Neural cell (in vitro differentiated cells): Measurements from ENCODE around the gene PAEP. TPM values are rescaled to one million over a fixed set of nuclear protein-coding genes. Genes with fewer than 3 reads are reported as not detected.
"Not testable (repeated sequence)": the region's sequence is repeated elsewhere in the genome, so short reads cannot be mapped to it uniquely, and the experiment has no call there.

ENCODE experiments used
- H2AFZ ChIP-seq: fragments of 200-600, 300-800 bp; sonication (generic), shearing (Covaris generic); 2 replicates; pipeline ENCODE4 v1.6.0; 2014; ENCODE audit warnings: low read depth, mild to moderate bottlenecking, antibody characterized with exemption, low read length, moderate library complexity
- H3F3A ChIP-seq: fragments of 200-600 bp; shearing (Covaris generic); 2 replicates; pipeline ENCODE4 v1.6.1; 2016; ENCODE audit warnings: mild to moderate bottlenecking, moderate library complexity, mixed read lengths, antibody characterized with exemption, low read length; ENCODE audit not compliant: insufficient read depth, poor library complexity, severe bottlenecking
- H3K27ac ChIP-seq: fragments of 200-600, 300-800 bp; sonication (generic), shearing (Covaris generic); 2 replicates; pipeline ENCODE4 v1.5.1; 2014; ENCODE audit warnings: mild to moderate bottlenecking, low read length, moderate library complexity
- H3K27me3 ChIP-seq: fragments of 300-800, 200-600 bp; sonication (generic), shearing (Covaris generic); 2 replicates; pipeline ENCODE4 v1.6.0; 2014; ENCODE audit warnings: mild to moderate bottlenecking, low read depth, low read length, moderate library complexity; ENCODE audit not compliant: insufficient read depth
- H3K36me3 ChIP-seq: fragments of 300-800, 200-600 bp; sonication (generic), shearing (Covaris generic); 2 replicates; pipeline ENCODE4 v1.5.1; 2014; ENCODE audit warnings: mild to moderate bottlenecking, antibody characterized with exemption, low read length, moderate library complexity; ENCODE audit not compliant: insufficient read depth
- H3K4me2 ChIP-seq: fragments of 300-800, 200-600 bp; sonication (generic), shearing (Covaris generic); 2 replicates; pipeline ENCODE4 v1.6.0; 2014; ENCODE audit warnings: mild to moderate bottlenecking, low read length
- H3K4me3 ChIP-seq: fragments of 300-800, 200-600 bp; sonication (generic), shearing (Covaris generic); 2 replicates; pipeline ENCODE4 v1.5.1; 2014; ENCODE audit warnings: mild to moderate bottlenecking, low read length, moderate library complexity
- H3K79me2 ChIP-seq: fragments of 200-600 bp; shearing (Covaris generic); replicated peaks from 2 replicates; pipeline ENCODE4 v1.6.0; 2014; ENCODE audit warnings: mild to moderate bottlenecking, low read length, moderate library complexity; ENCODE audit not compliant: insufficient read depth
- H3K9ac ChIP-seq: fragments of 300-800, 200-600 bp; sonication (generic), shearing (Covaris generic); 2 replicates; pipeline ENCODE4 v1.6.1; 2016; ENCODE audit warnings: mild to moderate bottlenecking, low read length, mixed read lengths
- H3K9me2 ChIP-seq: fragments of 200-600 bp; shearing (Covaris generic); 2 replicates; pipeline ENCODE4 v1.6.1; 2016; ENCODE audit warnings: mild to moderate bottlenecking, low read length, mixed read lengths; ENCODE audit not compliant: insufficient read depth
- H3K9me3 ChIP-seq: fragments of 200-600, 300-800 bp; sonication (generic), shearing (Covaris generic); 2 replicates; pipeline ENCODE4 v1.6.1; 2016; ENCODE audit warnings: mild to moderate bottlenecking, mixed run types, low read length, moderate library complexity, mixed read lengths
- H4K20me1 ChIP-seq: fragments of 200-600 bp; shearing (Covaris generic); 2 replicates; pipeline ENCODE4 v1.6.1; 2016; ENCODE audit warnings: mild to moderate bottlenecking, mixed run types; ENCODE audit not compliant: insufficient read depth
- EP300 ChIP-seq: fragments of 450-650 bp; conservative IDR thresholded peaks from 2 replicates; pipeline ENCODE4 v1.6.1; 2014; ENCODE audit warnings: antibody characterized with exemption, mild to moderate bottlenecking, moderate library complexity; ENCODE audit not compliant: poor library complexity, severe bottlenecking
- EZH2 ChIP-seq: fragments of 200-600, 300-800 bp; shearing (Covaris generic), sonication (generic); IDR thresholded peaks from 2 replicates; pipeline ENCODE4 v1.6.1; 2014; ENCODE audit warnings: antibody characterized with exemption, low read length, borderline replicate concordance, mild to moderate bottlenecking; ENCODE audit not compliant: insufficient read depth, poor library complexity, severe bottlenecking
- POLR2AphosphoS5 ChIP-seq: IDR thresholded peaks from 2 replicates; pipeline ENCODE4 v1.6.1; 2012
- RAD21 ChIP-seq: fragments of 450-650 bp; conservative IDR thresholded peaks from 2 replicates; pipeline ENCODE4 v1.6.1; 2014; ENCODE audit warnings: antibody characterized with exemption, mild to moderate bottlenecking, moderate library complexity
- SMC3 ChIP-seq: fragments of 450-650 bp; conservative IDR thresholded peaks from 2 replicates; pipeline ENCODE4 v1.6.1; 2014; ENCODE audit warnings: antibody characterized with exemption, mild to moderate bottlenecking, moderate library complexity; ENCODE audit not compliant: poor library complexity
- TAF1 ChIP-seq: IDR thresholded peaks from 2 replicates; pipeline ENCODE4 v1.6.1; 2012; ENCODE audit warnings: low read depth
- polyA plus RNA-seq: library from polyadenylated mRNA; depleted of rRNA; stranded (reverse); fragments of >200 nt; gene quantifications from 2 replicates; pipeline ENCODE4 v1.2.3, GENCODE V29; 2014
- TF ChIP-seq, protein P1 (sequence below): IDR thresholded peaks from 2 replicates; pipeline ENCODE4 v1.6.1; 2012; ENCODE audit warnings: borderline replicate concordance

Gene PAEP
- polyA plus RNA-seq, 1 donor from 2014 or later, result not detected

DNA sequence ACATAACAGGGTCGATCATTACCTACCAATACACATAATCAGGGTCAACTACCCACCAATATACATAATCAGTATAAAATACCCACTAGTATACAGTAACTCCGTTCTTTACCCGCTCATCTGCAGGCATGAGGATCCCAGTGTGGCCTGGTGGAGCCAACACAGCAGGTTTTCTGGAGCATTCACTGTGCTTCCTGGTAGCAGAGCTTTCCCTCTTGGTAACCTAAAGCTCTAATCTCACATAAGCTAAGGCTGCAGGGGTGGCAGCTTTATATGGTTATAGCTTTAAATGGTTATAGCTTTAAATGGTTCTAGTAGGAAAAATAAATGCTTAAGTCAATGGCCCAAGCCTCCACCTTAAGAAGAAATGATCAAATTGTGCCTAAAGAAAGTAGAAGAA, 28.4 kb upstream of the PAEP start (continued):
- no peak for TF ChIP-seq SMC3

DNA sequence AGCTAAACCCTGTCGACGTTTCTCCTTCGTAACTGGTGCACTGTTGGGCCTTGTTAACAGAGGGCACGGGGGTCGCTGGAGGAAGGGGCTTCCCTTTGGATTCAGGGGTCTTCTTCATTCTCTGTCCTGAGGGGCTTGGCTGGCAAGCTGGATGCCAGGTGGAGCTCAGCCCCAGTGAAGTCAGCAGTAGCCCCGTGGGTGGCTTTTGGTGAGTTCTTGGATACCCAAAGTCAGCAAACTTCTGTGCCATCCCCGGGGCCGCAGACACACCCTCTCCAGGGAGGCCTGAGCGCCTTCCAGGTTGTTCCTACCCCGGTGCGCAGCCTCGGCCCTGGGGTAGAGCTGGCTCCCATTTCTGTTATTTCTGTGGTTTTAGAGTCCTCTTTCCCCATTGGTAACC, 27.9 kb upstream of the PAEP start:
- no peak overlapping the region for H3K4me2 ChIP-seq
- TF ChIP-seq, protein P1, sequence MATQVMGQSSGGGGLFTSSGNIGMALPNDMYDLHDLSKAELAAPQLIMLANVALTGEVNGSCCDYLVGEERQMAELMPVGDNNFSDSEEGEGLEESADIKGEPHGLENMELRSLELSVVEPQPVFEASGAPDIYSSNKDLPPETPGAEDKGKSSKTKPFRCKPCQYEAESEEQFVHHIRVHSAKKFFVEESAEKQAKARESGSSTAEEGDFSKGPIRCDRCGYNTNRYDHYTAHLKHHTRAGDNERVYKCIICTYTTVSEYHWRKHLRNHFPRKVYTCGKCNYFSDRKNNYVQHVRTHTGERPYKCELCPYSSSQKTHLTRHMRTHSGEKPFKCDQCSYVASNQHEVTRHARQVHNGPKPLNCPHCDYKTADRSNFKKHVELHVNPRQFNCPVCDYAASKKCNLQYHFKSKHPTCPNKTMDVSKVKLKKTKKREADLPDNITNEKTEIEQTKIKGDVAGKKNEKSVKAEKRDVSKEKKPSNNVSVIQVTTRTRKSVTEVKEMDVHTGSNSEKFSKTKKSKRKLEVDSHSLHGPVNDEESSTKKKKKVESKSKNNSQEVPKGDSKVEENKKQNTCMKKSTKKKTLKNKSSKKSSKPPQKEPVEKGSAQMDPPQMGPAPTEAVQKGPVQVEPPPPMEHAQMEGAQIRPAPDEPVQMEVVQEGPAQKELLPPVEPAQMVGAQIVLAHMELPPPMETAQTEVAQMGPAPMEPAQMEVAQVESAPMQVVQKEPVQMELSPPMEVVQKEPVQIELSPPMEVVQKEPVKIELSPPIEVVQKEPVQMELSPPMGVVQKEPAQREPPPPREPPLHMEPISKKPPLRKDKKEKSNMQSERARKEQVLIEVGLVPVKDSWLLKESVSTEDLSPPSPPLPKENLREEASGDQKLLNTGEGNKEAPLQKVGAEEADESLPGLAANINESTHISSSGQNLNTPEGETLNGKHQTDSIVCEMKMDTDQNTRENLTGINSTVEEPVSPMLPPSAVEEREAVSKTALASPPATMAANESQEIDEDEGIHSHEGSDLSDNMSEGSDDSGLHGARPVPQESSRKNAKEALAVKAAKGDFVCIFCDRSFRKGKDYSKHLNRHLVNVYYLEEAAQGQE, result no peak
- no peak for TF ChIP-seq RAD21
- TF ChIP-seq EP300, result no peak
- no peak for TF ChIP-seq TAF1
- TF ChIP-seq POLR2AphosphoS5, result no peak
- no peak for TF ChIP-seq SMC3
- no peak for TF ChIP-seq EZH2

DNA sequence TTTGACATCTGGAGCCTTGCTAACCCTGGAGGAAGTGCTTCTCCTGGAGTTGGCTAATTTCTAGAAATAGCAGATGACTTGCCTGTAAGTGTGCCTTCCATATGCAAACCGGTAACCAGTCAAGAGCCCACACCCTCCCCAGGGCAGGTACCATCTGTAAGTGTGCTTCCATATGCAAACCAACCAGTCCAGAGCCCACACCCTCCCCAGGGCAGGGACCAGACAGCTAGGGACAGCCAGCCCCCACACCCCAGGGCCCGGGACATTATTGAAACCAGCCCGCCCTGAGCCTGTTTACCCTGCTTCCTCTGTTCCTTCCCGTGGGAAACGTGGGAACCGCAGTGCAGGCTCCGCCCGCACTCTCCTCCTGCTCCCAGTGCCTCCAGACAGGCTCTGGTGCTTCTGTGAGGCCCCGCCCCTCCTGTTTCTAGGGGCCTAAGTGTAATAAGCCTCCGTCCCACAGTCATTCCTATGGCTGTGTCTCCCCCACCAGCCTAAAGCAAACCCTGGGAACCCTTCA, 27.3 kb upstream of the PAEP start:
- H3F3A ChIP-seq, H3K79me2 ChIP-seq: not testable (repeated sequence)

More for the DNA sequence above, 27.9 kb upstream of the PAEP start:
- Histone ChIP-seq H3K79me2 (no peaks in the 10 kb centered on the region), H3K4me3 (no peak overlapping the region), H3K36me3 (no peaks in the 10 kb centered on the region), H3K27me3 (no peaks in the 10 kb centered on the region), H4K20me1 (no peaks in the 10 kb centered on the region), H3K27ac (no peak overlapping the region), H3F3A (no peaks in the 10 kb centered on the region), H3K9me2 (no peaks in the 10 kb centered on the region), H2AFZ (no peak overlapping the region), H3K9me3 (no peaks in the 10 kb centered on the region), H3K9ac (no peak overlapping the region)

DNA sequence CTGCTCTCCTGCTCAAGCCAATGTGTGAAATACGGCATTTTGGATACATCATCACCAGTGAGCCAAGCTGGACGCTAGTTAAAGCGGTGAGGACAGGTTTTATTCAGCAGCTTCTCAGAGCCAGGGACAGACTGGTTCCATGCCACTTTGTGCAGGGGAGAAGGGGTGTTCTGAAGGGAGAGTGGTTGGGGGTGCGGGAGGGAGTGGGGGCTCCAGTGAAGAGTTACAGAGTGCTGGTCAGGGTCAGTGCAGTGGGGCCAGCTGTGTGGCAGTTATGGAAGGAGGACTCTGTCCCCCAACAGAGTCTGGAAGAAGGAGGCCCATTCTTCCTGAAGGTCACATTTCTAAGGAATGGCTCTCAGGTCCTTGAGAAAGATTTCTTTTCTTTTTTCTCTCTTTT, 26.7 kb upstream of the PAEP start:
- H3K79me2 ChIP-seq, H3K27ac ChIP-seq, H3F3A ChIP-seq, H3K4me2 ChIP-seq, H3K9me3 ChIP-seq, H4K20me1 ChIP-seq, H3K36me3 ChIP-seq, H3K27me3 ChIP-seq, H2AFZ ChIP-seq, H3K4me3 ChIP-seq, H3K9me2 ChIP-seq, H3K9ac ChIP-seq: not testable (repeated sequence)

More for the DNA sequence above, 27.3 kb upstream of the PAEP start:
- H2AFZ ChIP-seq, H3K9me3 ChIP-seq, H3K9ac ChIP-seq, H3K4me3 ChIP-seq, H3K27ac ChIP-seq, H3K4me2 ChIP-seq, H3K27me3 ChIP-seq, H3K36me3 ChIP-seq, H3K9me2 ChIP-seq, H4K20me1 ChIP-seq: not testable (repeated sequence)

DNA sequence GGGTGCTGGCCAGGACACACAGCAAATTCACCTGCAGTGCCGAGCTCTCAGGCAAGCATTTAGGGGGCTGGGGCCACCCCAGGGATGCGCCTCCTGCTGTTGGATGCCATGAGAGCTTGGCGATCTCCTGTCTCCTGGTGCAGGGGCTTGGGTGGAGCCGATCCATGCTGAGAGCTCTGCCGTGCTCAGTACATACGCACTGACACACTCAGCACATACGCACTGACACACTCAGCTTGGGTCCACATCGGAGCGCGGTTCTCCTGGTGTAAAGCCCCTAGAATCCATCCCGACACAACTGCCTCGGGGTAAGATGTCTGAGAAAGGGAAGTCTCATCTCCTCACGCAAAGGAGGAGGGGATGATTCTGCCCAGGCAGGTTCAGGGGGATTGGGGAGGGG, 25.9 kb upstream of the PAEP start:
- H3F3A ChIP-seq, H4K20me1 ChIP-seq, H3K9me3 ChIP-seq: not testable (repeated sequence)

More for the DNA sequence above, 25.9 kb upstream of the PAEP start:
- H3K27me3 ChIP-seq, H3K9ac ChIP-seq, H3K4me2 ChIP-seq, H3K9me2 ChIP-seq, H3K4me3 ChIP-seq, H3K79me2 ChIP-seq, H3K36me3 ChIP-seq, H2AFZ ChIP-seq, H3K27ac ChIP-seq: not testable (repeated sequence)
